ENCODE data around the gene RNU5B-1.

GRCh38 chr15:65300924-65301441 is 3.5 kb upstream of the RNU5B-1 start:
- TF ChIP-seq SUZ12 (IDR thresholded peaks at IDR 0.05; ENCODE audit: extremely low read depth, insufficient read depth, insufficient read length) (no peak), YY1 (IDR thresholded peaks at IDR 0.05; ENCODE audit: insufficient read depth, insufficient read length) (no peak), ZNF274 (IDR thresholded peaks at IDR 0.05; ENCODE audit: low read depth, low read length) (no peak)
